HepG2 (cell line): ENCODE data around the gene SLC22A31. TPM values are rescaled to one million over a fixed set of nuclear protein-coding genes. Genes with fewer than 3 reads are reported as not detected.

Source experiments
- ATF7 ChIP-seq, 2 experiments: fragments of 450-650 bp in 1 of 2; sonication (generic) in 1 of 2; formaldehyde crosslinking in 1 of 2; IDR thresholded peaks; 2 replicates each; pipeline versions ENCODE4 v1.4.0 to v1.6.1; 2016 to 2020; ENCODE audit warnings: antibody characterized with exemption in 1 of 2, mild to moderate bottlenecking in 1 of 2, missing genetic modification reagents in 1 of 2
- BRCA1 ChIP-seq: sonication (generic); formaldehyde crosslinking; IDR thresholded peaks from 2 replicates; pipeline ENCODE4 v1.4.0; 2020; ENCODE audit warnings: missing genetic modification reagents
- MAZ ChIP-seq, 2 experiments: sonication (generic) in 1 of 2; formaldehyde crosslinking in 1 of 2; IDR thresholded peaks; 2 replicates each; pipeline versions ENCODE4 v1.5.0 to v1.6.1; 2012 to 2020; ENCODE audit warnings: low read depth in 2 of 2, mild to moderate bottlenecking in 2 of 2, borderline replicate concordance in 1 of 2, improper control_type of control experiment in 1 of 2, low read length in 1 of 2, missing genetic modification reagents in 1 of 2, moderate library complexity in 1 of 2
- RAD21 ChIP-seq: fragments of 450-650 bp; formaldehyde crosslinking; IDR thresholded peaks from 2 replicates; pipeline ENCODE4 v1.5.0; 2020; ENCODE audit warnings: mild to moderate bottlenecking
- ZEB1 ChIP-seq: IDR thresholded peaks from 2 replicates; pipeline ENCODE4 v1.6.1; 2012; ENCODE audit warnings: mild to moderate bottlenecking, low read depth, inconsistent platforms; ENCODE audit not compliant: insufficient replicate concordance
- ZNF12 ChIP-seq: sonication (generic); formaldehyde crosslinking; IDR thresholded peaks from 2 replicates; pipeline ENCODE4 v1.5.0; 2020; ENCODE audit warnings: missing genetic modification reagents
- ZNF572 ChIP-seq: sonication (generic); formaldehyde crosslinking; IDR thresholded peaks from 2 replicates; pipeline ENCODE4 v1.5.1; 2020; ENCODE audit warnings: mild to moderate bottlenecking, missing genetic modification reagents
- polyA plus RNA-seq, 8 experiments: library from polyadenylated mRNA; depleted of rRNA in 3 of 8; stranded (reverse) in 7 of 8; unstranded in 1 of 8; fragments of >200 nt; fragmentation: Illumina TruSeq in 4 of 8; extraction: Trizol in 4 of 8; gene quantifications; 2 replicates each; pipeline versions ENCODE4 v1.2.1 to v1.2.3, GENCODE V29; 2011 to 2016; ENCODE audit warnings: low read depth in 4 of 8, missing spikeins in 1 of 8, mixed read lengths in 1 of 8; ENCODE audit not compliant: insufficient read depth in 1 of 8
- total RNA-seq, 5 experiments: library from RNA; depleted of rRNA; stranded (reverse); fragments of >200 nt; fragmentation: Illumina TruSeq; extraction: Trizol; gene quantifications; 2 replicates each; pipeline ENCODE4 v1.2.3, GENCODE V29; 2016; ENCODE audit warnings: low read depth in 1 of 5
- TF ChIP-seq, protein P1 (sequence below): IDR thresholded peaks from 2 replicates; pipeline ENCODE4 v1.6.1; 2016; ENCODE audit warnings: low read depth, missing genetic modification reagents, missing compliant biosample characterization

Gene SLC22A31
- total and polyA plus RNA-seq, 2 of the 13 experiments (the other 11 are each of a cell fraction or from before 2014, with no cell fraction given), result 67.3 to 83.3 TPM

DNA sequence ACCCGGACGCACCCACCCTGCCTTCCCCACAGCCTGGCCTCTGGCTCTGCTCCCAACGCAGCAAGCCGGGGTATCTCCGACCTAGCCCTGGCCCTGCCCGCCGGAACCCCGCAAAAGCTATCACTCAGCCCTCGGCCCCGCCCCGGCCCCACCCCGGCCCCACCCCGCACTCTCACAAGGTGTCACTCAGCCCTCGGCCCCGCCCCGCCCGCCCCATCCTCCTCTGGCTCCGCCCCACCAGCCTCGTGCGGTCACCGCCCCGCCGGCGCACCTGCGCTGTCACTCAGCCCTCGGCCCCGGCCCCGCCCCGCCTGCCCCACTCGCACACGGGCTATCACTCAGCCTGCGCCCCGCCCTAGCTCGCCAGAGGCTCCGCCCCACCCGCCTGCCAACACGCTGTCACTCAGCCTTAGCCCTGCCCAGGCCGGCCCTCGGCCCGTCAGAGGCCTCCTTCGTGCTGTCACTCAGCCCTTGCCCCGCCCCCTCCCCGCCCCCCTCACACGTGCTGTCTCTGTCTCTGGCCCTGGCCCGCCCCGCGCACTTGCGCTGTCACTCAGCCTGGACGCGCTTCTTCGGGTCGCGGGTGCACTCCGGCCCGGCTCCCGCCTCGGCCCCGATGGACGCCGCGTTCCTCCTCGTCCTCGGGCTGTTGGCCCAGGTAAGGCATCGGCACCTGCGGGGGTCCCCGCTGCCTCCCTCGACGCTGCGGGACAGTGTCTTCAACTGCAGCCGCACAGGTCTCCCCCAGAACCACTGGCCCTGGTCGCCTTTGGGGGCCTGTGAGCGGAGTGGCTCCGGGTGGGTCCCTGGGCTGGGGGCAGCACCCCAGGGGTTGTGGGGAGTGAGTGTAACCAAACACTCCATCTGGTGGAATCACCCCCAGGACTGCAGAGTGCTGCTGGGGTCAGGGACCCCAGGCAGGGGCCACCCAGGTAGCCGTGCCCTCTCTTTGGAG, 28.8 kb downstream of the SLC22A31 start, which contains the start of gene CDH15 (continued):
- peak; percentile 39; the same call in 1 of the 2 replicates for TF ChIP-seq RAD21
- no peak for TF ChIP-seq ATF7 (IDR thresholded peaks at IDR 0.05)
- TF ChIP-seq ATF7 (CRISPR knock-in tag; IDR thresholded peaks at IDR 0.05), result peak; percentile 50; the same call in 1 of the 2 replicates
- no peak for TF ChIP-seq ZNF572 (CRISPR knock-in tag)
- TF ChIP-seq MAZ (IDR thresholded peaks at IDR 0.05; ENCODE audit: borderline replicate concordance, low read depth, low read length), result no peak; the same call in 1 of the 2 replicates
- TF ChIP-seq MAZ (CRISPR knock-in tag; IDR thresholded peaks at IDR 0.05; ENCODE audit: low read depth), result peak; percentile 30; the same call in 1 of the 2 replicates
- TF ChIP-seq ZEB1, result peak; percentile 54
- no peak for TF ChIP-seq ZNF12 (CRISPR knock-in tag)
- no peak for TF ChIP-seq BRCA1 (CRISPR knock-in tag)
- TF ChIP-seq, protein P1, sequence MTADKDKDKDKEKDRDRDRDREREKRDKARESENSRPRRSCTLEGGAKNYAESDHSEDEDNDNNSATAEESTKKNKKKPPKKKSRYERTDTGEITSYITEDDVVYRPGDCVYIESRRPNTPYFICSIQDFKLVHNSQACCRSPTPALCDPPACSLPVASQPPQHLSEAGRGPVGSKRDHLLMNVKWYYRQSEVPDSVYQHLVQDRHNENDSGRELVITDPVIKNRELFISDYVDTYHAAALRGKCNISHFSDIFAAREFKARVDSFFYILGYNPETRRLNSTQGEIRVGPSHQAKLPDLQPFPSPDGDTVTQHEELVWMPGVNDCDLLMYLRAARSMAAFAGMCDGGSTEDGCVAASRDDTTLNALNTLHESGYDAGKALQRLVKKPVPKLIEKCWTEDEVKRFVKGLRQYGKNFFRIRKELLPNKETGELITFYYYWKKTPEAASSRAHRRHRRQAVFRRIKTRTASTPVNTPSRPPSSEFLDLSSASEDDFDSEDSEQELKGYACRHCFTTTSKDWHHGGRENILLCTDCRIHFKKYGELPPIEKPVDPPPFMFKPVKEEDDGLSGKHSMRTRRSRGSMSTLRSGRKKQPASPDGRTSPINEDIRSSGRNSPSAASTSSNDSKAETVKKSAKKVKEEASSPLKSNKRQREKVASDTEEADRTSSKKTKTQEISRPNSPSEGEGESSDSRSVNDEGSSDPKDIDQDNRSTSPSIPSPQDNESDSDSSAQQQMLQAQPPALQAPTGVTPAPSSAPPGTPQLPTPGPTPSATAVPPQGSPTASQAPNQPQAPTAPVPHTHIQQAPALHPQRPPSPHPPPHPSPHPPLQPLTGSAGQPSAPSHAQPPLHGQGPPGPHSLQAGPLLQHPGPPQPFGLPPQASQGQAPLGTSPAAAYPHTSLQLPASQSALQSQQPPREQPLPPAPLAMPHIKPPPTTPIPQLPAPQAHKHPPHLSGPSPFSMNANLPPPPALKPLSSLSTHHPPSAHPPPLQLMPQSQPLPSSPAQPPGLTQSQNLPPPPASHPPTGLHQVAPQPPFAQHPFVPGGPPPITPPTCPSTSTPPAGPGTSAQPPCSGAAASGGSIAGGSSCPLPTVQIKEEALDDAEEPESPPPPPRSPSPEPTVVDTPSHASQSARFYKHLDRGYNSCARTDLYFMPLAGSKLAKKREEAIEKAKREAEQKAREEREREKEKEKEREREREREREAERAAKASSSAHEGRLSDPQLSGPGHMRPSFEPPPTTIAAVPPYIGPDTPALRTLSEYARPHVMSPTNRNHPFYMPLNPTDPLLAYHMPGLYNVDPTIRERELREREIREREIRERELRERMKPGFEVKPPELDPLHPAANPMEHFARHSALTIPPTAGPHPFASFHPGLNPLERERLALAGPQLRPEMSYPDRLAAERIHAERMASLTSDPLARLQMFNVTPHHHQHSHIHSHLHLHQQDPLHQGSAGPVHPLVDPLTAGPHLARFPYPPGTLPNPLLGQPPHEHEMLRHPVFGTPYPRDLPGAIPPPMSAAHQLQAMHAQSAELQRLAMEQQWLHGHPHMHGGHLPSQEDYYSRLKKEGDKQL (CRISPR knock-in tag), result no peak
